Retinal pigment epithelial cell (primary cell): ENCODE results near the gene SEC11A.

Experiments
- DNase-seq: peaks from one replicate; pipeline ENCODE4 v3.0.0-alpha.2; 2010; ENCODE audit warnings: low read depth
- H3K4me3 ChIP-seq: 2 replicates; pipeline ENCODE4 v1.5.1; 2011; ENCODE audit warnings: mild to moderate bottlenecking, low read length, control low read depth, moderate library complexity
- CTCF ChIP-seq: conservative IDR thresholded peaks from 2 replicates; pipeline ENCODE4 v1.5.1; 2011; ENCODE audit warnings: low read depth, low read length, control low read depth, inconsistent platforms

Gene SEC11A

DNA sequence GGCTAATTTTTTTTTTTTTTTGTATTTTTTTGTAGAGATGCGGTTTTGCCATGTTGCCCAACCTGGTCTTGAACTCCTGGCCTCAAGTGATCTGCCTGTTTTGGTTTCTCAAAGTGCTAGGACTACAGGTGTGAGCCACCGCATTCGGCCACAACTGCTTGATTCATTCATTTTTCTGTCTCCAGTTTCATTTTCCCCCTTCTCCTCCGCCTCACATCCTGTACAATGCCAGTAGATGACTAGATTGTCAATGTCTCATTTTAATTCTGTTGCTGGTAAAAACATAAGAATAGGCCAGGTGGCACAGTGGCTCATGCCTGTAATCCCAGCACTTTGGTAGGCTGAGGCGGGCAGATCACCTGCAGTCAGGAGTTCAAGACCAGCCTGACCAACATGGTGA lies 20.4 kb upstream of the SEC11A start:
- no peak for DNase-seq
- no peak for TF ChIP-seq CTCF
- H3K4me3 ChIP-seq: no peak overlapping the region

GRCh38 chr15:84735480-84736061 lies 19.6 kb upstream of the SEC11A start:
- peak overlapping the region; percentile 39 for H3K4me3 ChIP-seq
- DNase-seq: peak; percentile 75

- peak overlapping the region; percentile 39 for H3K4me3 ChIP-seq
- no peak for DNase-seq
- TF ChIP-seq CTCF: no peak
Measured at GRCh38 chr15:84734794-84735479, 19.0 kb upstream of the SEC11A start.

DNA sequence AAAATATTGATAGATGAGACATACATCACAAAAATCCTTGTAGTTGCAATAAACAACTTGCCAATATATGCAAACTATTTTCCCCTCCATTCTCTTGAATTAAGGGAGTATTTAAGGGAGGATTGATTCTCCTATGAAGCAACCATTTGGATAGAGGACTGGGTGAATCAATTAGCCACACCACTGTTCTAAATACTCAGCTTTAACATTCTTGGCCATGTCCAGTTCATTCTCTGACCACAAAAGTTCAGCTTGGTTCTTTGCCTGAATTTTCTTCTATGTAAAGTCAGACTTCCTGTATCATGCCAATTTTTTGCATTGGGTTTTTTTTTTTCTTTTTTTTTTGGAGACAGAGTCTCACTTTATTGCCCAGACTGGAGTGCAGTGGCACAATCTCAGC lies 15.8 kb upstream of the SEC11A start:
- no peak overlapping the region for H3K4me3 ChIP-seq
- no peak for TF ChIP-seq CTCF
- no peak for DNase-seq

GRCh38 chr15:84727429-84727828 lies 11.5 kb upstream of the SEC11A start:
- DNase-seq: no peak
- TF ChIP-seq CTCF: no peak
- no peak overlapping the region for H3K4me3 ChIP-seq

GRCh38 chr15:84725001-84725491 lies 9.1 kb upstream of the SEC11A start:
- no peak overlapping the region for H3K4me3 ChIP-seq
- TF ChIP-seq CTCF: no peak
- DNase-seq: no peak

- no peak for DNase-seq
- TF ChIP-seq CTCF: no peak
- no peak overlapping the region for H3K4me3 ChIP-seq
Measured at GRCh38 chr15:84722628-84723027, 6.7 kb upstream of the SEC11A start.
